ENCODE data around the gene CLDND1. TPM values are rescaled to one million over a fixed set of nuclear protein-coding genes. Genes with fewer than 3 reads are reported as not detected.
A peak's percentile ranks its signal among the peaks of the same experiment; 100 is the strongest.

Gene CLDND1
- total RNA-seq, 2 experiments from 2014 or later, result 70.7 to 80.4 TPM

DNA sequence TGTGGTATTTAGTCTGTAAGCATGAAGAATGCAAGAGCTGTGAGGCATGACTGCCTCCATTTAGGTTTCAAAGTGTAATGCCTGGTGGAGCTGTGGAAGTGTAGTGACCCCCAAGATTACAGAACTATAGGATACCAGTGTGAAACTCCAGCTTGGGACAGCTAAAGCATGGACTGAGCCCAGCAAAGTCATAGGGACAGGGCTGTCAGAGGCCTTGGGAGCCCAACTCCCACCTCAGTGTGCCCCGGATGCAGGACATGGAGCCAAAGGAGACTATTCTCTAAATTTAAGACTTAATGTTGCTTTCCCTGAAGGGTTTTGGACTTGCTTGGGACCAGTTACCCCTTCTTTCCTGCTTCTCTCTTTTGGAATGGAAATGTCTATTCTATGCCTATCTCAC lies 19.9 kb upstream of the CLDND1 start:
- TF ChIP-seq, protein P1, sequence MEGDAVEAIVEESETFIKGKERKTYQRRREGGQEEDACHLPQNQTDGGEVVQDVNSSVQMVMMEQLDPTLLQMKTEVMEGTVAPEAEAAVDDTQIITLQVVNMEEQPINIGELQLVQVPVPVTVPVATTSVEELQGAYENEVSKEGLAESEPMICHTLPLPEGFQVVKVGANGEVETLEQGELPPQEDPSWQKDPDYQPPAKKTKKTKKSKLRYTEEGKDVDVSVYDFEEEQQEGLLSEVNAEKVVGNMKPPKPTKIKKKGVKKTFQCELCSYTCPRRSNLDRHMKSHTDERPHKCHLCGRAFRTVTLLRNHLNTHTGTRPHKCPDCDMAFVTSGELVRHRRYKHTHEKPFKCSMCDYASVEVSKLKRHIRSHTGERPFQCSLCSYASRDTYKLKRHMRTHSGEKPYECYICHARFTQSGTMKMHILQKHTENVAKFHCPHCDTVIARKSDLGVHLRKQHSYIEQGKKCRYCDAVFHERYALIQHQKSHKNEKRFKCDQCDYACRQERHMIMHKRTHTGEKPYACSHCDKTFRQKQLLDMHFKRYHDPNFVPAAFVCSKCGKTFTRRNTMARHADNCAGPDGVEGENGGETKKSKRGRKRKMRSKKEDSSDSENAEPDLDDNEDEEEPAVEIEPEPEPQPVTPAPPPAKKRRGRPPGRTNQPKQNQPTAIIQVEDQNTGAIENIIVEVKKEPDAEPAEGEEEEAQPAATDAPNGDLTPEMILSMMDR (conservative IDR thresholded peaks at IDR 0.05; ENCODE audit: low read length), result no peak
- no peak for TF ChIP-seq EZH2phosphoT487 (IDR thresholded peaks at IDR 0.05; ENCODE audit: borderline replicate concordance, low read depth, low read length)
- BruUV-seq (replicated peaks), result no TSS peak
- Histone ChIP-seq H3K79me2 (ENCODE audit: insufficient read depth, low read depth, low read length) (peaks cover 21% of the 10 kb centered on the region; the same call in 1 of the 2 replicates), H3K9me2 (ENCODE audit: insufficient read depth, low read length) (no peaks in the 10 kb centered on the region), H3K4me2 (ENCODE audit: low read length) (no peak overlapping the region), H3K36me3 (ENCODE audit: insufficient read depth, low read length) (no peaks in the 10 kb centered on the region; the same call in 1 of the 2 replicates), H3K4me1 (ENCODE audit: insufficient read depth, low read length, poor library complexity, severe bottlenecking) (peaks cover 57% of the 10 kb centered on the region), H4K20me1 (ENCODE audit: insufficient read depth, low read length) (no peaks in the 10 kb centered on the region), H3K9me3 (ENCODE audit: low read length) (no peaks in the 10 kb centered on the region), H2AFZ (ENCODE audit: low read length) (no peak overlapping the region), H3K27ac (ENCODE audit: low read depth, low read length, poor library complexity, severe bottlenecking) (no peak overlapping the region), H3K4me3 (ENCODE audit: low read depth, low read length, poor library complexity, severe bottlenecking) (no peak overlapping the region)
- POLR2A ChIA-PET, result interaction anchor here (0.6 to 3.3 kb wide), 4 partner anchors 9 to 23 kb away, joined by 3 to 27 read pairs (median 4); no protein-coding TSS in a partner anchor
- DNase-seq (ENCODE audit: low spot score), result no peak
- intact Hi-C loops (cut with micrococcal nuclease; ENCODE audit: unreplicated experiment), result no loop called here
- CTCF ChIA-PET (ENCODE audit: unreplicated experiment), result no interaction called here

DNA sequence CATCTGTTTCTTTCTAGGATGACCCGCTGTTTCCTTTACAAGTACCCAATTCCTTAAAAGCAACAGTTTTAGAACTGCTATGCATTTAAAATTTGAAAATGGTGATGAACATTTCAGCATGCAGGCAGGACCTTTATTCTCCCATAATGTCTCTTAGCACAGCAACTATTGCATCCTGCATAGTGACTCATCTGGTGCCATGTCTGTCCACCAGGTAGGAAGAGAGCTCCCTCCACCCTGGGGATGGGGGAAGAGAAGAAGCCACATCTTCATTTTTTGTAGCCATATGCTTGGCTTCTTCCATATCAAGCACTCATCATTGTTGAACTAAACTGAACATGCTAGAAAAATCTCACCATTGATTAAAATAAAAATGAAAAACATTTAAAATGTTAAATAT lies 19.0 kb upstream of the CLDND1 start:
- no TSS peak for BruUV-seq (replicated peaks)
- TF ChIP-seq EZH2phosphoT487 (IDR thresholded peaks at IDR 0.05; ENCODE audit: borderline replicate concordance, low read depth, low read length), result no peak
- TF ChIP-seq, protein P1 (conservative IDR thresholded peaks at IDR 0.05; ENCODE audit: low read length), result no peak
- Histone ChIP-seq H3K79me2 (ENCODE audit: insufficient read depth, low read depth, low read length) (peaks cover 31% of the 10 kb centered on the region; the same call in 1 of the 2 replicates), H3K27ac (ENCODE audit: low read depth, low read length, poor library complexity, severe bottlenecking) (no peak overlapping the region), H3K4me1 (ENCODE audit: insufficient read depth, low read length, poor library complexity, severe bottlenecking) (peaks cover 66% of the 10 kb centered on the region), H4K20me1 (ENCODE audit: insufficient read depth, low read length) (no peaks in the 10 kb centered on the region), H3K4me3 (ENCODE audit: low read depth, low read length, poor library complexity, severe bottlenecking) (no peak overlapping the region), H3K4me2 (ENCODE audit: low read length) (no peak overlapping the region), H3K36me3 (ENCODE audit: insufficient read depth, low read length) (no peaks in the 10 kb centered on the region; the same call in 1 of the 2 replicates), H3K9me2 (ENCODE audit: insufficient read depth, low read length) (no peaks in the 10 kb centered on the region), H3K9me3 (ENCODE audit: low read length) (no peaks in the 10 kb centered on the region), H2AFZ (ENCODE audit: low read length) (no peak overlapping the region)
- ChIA-PET CTCF (ENCODE audit: unreplicated experiment) (no interaction called here), POLR2A (interaction anchor here (1.0 to 3.3 kb wide), 9 partner anchors 9 to 23 kb away, joined by 3 to 27 read pairs (median 5); partner anchors contain the start of gene GPR15)
- intact Hi-C loops (cut with micrococcal nuclease; ENCODE audit: unreplicated experiment), result loop anchor here (2.0 kb wide), 1 partner anchor 21 kb away; no protein-coding TSS in a partner anchor
- DNase-seq (ENCODE audit: low spot score), result no peak

DNA sequence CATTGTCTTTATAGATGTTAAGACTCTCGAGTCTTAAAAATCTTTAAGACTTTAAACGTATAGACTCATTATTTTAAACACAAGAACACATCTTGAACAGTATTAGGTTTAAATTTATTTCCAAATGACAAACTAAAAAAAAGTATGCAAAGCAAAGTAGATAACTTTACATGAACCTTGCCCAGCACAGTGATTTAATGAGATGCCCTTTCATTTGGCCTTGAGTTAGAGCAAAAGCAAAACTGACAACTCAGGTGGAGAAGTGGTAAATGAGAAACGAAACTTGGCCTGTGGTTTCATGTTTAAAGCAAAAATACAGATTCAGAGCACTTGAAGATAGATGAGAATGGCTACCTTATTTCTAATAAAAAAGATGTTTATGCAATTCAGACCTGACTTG lies 17.6 kb upstream of the CLDND1 start:
- Histone ChIP-seq H3K27ac (ENCODE audit: low read depth, low read length, poor library complexity, severe bottlenecking) (peak overlapping the region; percentile 83), H3K4me1 (ENCODE audit: insufficient read depth, low read length, poor library complexity, severe bottlenecking) (peaks cover 62% of the 10 kb centered on the region), H3K9me2 (ENCODE audit: insufficient read depth, low read length) (no peaks in the 10 kb centered on the region), H3K4me2 (ENCODE audit: low read length) (peak overlapping the region; percentile 64), H3K9me3 (ENCODE audit: low read length) (no peaks in the 10 kb centered on the region), H2AFZ (ENCODE audit: low read length) (peak overlapping the region; percentile 90), H4K20me1 (ENCODE audit: insufficient read depth, low read length) (no peaks in the 10 kb centered on the region), H3K36me3 (ENCODE audit: insufficient read depth, low read length) (no peaks in the 10 kb centered on the region; the same call in 1 of the 2 replicates), H3K79me2 (ENCODE audit: insufficient read depth, low read depth, low read length) (peaks cover 44% of the 10 kb centered on the region; the same call in 1 of the 2 replicates), H3K4me3 (ENCODE audit: low read depth, low read length, poor library complexity, severe bottlenecking) (peak overlapping the region; percentile 43)
- ChIA-PET POLR2A (interaction anchor here (1.2 to 3.3 kb wide), 6 partner anchors 8 to 25 kb away, joined by 4 to 27 read pairs (median 9); partner anchors contain the start of gene GPR15), CTCF (ENCODE audit: unreplicated experiment) (interaction anchor here (1.0 kb wide), 1 partner anchor 8 kb away, joined by 7 read pairs; the partner anchor contains the start of gene GPR15)
- BruUV-seq (replicated peaks), result no TSS peak
- DNase-seq (ENCODE audit: low spot score), result peak; percentile 85
- intact Hi-C loops (cut with micrococcal nuclease; ENCODE audit: unreplicated experiment), result loop anchor here (2.0 kb wide), 1 partner anchor 22 kb away; no protein-coding TSS in a partner anchor
- TF ChIP-seq, protein P1 (conservative IDR thresholded peaks at IDR 0.05; ENCODE audit: low read length), result no peak
- no peak for TF ChIP-seq EZH2phosphoT487 (IDR thresholded peaks at IDR 0.05; ENCODE audit: borderline replicate concordance, low read depth, low read length)
